NCI-H2196 treated with DMSO at 0.1 percent for 48 hours (cell line): Measurements from ENCODE around the gene MAD1L1.

ENCODE experiments used
- DNase-seq: peaks from one replicate; lab custom pipeline; 2025; ENCODE audit not compliant: unreplicated experiment; lab: John Stamatoyannopoulos, UW

MAD1L1 gene

DNA sequence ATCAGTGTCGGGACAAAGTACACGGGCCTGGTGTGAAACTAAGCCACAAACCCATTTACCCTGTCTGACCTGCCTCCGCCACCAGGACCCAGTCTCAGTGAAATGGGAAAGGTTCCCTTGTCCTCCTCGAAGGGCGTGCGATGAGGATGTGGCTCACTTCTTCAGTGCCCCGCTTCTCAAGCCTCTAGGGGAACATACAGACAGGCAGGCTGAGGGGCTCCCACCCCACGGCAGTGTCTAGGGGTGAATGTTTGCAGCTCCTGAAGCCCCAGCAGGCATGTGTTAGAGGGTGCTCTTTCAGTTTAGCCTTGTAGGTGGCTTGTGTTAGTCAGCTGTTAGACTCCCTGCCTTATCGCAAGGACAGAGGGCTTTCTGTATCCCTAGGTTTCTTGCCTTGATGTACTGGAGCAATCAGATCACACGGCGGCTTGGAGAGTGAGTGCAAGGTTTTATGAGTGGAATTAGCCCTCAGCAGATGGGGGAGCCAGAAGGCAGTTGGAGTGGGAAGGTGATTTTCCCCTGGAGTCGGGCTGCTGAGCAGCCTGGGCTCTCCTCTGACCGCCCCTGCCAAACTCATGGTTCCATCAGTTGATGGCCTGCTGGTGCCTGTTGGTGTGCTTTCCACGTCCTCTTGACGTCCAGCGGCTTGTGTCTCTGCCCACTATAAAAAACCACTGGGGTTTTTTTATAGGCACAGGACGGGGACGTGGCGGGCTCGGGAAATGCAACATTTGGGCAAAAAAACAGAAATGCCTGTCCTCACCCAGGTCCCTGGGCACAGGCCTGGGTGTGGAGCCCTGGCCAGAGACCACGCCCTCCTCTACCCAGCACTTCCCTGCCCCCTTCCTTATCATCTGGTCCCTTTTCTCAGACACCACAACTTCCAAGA lies 10.0 kb upstream of the MAD1L1 start:
- no peak for DNase-seq

DNA sequence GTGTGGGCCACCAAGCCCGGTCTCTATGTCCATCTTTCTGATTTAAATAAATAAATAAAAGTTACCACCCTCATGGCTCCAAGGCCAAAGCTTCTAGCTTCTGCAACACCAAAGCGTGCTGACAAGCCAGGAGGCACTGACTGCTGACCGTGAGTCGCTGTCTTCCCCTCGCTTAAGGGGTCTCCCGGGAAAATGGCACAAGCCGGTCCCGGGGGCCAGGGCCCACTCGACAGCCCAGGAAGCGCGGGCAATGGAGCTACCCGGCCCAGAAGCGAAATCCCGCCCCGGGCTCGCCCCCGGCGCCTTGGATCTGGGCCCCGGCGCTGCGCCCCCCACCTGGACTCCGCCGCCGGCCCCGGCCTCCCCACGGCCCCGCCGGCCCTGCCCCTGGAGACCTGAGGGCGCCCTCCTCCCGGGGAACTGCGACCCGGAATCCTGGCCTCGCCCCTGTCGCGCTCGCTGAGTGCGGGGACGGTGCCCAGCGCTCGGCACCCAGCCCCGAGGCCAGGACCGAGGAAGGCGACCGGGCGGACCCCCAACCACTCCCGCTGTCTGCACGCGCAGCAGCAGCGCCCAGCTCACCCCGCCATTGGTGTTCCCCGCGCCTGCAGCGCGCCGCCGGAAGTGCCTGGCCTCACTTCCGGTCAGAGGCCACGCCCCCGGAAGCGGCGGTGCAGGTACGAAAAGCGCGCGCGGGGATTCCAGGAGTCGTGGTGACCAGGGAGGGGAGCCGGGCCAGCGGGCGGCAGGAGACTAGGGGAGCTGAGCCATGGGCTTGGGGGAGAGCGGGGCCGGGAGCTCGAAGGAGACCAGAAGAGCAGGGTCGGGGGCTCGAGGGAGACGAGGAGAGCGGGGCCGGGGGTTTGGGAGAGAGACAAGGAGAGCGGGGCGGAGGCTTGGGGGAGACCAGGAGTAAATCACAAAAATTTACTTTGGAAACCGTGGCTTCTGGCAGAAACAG lies 9.1 kb upstream of the MAD1L1 start, which contains the start of the genes MRM2 and NUDT1:
Gene MRM2 (minus strand): TSS at position 626 of the 961 bp plus-strand sequence. CDS start 36 bp downstream, at position 590.
Gene NUDT1 (plus strand): TSS at position 647 of the 961 bp plus-strand sequence. CDS start 2,349 bp downstream, outside the sequence.
- DNase-seq: peak; percentile 74

DNA sequence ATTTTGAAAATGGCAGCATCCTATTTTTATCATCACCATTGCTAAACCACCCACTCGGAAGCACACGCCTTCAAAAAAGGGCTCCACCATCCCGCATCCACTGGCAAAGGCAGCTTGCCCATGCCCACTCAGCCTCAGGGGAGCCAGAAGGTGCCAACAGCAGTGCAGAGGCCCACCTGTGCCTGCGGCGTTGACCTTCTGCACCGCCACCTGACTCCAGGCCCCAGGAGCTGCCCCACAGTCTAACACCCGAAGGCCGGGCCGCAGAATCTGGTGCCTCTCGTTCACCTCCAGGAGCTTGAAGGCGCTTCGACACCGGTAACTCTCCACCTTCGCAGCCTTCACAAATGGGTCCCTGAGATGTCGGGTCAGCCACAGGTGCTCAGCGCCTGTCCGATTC lies 6.5 kb upstream of the MAD1L1 start:
- no peak for DNase-seq

DNA sequence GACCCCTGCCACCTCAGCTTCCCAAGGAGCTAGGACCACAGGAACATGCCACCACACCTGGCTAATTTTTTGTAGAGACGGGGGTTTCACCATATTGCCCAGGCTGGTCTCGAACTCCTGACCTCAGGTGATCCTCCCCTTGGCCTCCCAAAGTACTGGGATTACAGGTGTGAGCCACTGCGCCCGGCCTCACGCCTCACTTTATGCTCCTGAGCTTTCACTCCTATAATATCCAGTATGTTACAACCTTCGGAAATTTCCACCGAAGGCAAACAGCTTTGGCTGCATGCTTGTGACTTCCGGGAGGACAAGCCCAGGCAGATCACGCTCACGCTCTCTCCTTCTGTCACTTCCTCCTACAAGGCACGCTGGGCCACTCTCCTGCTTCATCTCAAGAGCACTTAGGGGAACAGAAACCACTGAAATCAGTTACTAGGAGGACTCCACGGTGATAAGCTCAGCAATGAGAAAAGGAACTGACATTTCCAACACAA lies 4.4 kb upstream of the MAD1L1 start:
- DNase-seq: no peak

DNA sequence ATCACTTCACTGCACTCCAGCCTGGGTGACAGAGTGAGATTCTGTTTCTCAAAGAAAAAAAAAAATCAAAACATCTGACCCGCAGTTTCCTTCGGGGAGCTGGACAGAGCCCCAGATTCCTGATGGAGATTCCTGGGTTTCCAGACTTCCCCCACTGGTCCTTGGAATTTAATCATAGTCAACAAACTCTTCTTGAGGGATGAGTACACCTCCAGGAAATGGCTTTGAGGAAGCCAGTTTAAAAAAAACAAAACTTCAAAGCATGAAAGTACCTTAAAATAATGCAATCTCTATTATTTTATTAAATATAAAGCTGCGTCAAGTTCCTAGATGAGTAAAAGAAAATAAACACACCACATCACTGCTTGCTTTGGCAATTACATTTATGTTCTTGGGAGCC lies 1.2 kb upstream of the MAD1L1 start:
- no peak for DNase-seq

DNA sequence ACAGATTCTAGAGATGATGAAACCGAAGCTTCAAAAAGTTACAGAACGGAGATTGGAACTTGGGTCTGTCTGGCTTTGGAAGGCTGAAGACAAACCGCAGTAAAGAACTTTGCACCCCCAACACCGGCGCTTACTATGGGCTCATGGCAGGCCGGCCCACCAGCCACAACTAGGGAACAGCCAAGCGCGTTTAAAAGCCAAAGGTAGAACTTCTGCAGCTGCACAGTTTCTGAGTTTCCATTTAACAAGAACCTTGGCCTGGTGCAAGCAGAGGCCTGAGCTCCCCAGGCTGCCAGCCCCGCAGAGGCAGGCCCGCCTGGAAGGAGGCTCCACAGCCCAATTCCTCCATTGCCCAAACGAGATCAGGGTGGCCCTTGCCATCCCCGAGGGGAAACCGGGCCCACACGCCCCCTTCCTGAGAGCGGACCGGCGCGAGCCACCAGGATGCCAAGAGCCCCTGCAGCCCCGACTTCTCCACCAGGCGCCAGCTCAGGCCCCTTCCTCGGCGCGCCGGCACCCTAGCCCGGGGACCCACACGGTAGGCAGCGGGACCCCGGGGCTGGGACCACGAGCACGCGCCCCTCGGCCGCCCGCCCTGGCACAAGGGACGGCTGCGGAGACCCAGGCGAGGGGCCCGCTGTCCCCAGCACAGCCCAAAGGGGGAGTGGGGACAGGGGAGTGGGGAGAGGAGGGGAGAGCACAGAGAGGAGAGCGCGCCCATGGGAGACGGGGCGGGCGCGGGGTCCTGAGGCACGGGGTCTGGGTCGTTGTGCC lies 566 bp downstream of the MAD1L1 start:
- no peak for DNase-seq

DNA sequence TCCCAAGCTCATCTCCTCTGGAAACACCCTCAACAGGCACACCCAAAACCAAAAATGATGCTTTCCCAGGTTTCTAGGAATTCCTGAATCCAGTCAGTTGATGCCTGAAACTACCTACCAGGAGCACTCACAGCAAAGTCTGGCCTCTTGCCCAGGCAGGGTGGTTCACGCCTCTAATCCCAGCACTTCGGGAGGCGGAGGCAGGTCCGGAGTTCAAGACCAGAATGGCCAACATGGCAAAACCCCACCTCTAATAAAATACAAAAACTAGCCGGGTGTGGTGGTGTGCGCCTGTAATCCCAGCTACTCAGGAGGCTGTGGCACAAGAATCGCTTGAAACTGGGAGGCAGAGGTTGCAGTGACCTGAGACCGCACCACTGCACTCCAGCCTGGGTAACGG lies 1.9 kb downstream of the MAD1L1 start:
- DNase-seq: no peak

DNA sequence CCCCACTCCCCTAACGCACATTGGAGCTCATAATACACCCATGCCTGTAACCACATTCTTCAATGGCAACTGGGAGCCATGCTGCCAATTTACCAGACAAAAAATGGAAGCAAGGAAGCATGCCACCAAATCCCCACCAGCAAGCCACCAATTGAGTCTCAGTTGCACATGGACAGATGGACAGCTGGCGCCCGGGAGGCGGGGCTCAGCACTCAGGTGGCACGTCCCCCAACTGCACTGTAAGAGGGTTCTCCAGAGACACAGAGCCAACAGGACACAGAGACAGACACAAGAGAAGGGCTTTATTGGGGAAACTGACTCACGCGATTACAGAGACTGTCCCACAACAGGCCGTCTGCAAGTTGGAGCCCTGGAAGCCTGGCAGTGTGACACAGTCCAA lies 2.5 kb downstream of the MAD1L1 start:
- no peak for DNase-seq

DNA sequence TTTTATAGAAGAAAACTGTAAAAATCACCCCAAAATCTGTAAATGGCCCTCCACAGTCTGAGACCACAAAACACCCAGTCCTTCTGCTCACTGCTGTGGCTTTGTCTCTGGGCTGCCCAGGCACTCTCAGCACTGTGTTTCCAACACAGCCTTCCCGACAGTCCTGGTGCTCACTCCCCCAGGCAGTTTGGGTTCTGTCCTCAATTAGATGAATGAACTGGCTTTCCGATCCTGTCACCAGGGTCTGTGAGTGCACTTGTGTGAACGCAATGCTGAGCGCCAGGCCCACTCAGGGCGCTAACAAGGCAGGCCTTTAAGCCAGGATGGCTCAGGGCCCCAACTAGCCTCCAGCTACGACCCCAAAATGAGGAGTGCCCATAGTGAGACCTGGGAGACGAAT lies 3.3 kb downstream of the MAD1L1 start:
- no peak for DNase-seq

DNA sequence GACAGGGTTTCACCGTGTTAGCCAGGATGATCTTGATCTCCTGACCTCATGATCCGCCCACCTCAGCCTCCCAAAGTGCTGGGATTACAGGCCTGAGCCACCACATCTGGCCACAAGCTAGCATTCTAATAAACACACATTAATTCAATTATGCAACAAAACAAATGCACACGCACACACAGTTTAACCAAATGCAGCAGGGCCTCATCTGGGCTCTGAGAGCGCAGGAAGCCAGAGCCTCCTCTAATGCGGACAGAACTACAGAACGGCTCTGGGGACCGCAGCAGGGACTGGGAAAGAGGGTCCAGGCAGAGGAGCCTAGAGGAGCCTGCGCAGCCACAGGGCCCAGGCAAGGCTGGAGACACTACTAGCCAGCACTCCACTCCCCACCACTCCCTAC lies 3.8 kb downstream of the MAD1L1 start:
- no peak for DNase-seq

DNA sequence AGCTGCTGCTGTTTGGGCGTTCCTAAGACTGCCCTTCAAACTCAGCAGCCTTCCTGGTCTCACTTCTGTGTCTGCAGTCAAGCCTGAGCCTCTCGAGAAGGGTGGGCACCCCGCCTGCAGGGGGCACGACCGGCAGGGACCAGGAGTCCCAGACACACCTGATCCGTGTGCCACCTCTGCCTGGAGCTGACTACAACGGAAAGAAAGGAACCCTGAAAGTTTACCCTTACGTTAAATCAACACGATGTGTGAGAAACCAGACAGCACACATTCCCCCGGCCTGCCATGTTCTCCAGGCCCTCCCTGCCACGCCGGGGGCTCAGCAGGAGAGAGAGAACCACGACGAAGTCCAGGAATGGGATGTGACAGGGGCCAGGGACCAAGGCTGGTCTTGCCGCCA lies 5.0 kb downstream of the MAD1L1 start:
- DNase-seq: no peak

DNA sequence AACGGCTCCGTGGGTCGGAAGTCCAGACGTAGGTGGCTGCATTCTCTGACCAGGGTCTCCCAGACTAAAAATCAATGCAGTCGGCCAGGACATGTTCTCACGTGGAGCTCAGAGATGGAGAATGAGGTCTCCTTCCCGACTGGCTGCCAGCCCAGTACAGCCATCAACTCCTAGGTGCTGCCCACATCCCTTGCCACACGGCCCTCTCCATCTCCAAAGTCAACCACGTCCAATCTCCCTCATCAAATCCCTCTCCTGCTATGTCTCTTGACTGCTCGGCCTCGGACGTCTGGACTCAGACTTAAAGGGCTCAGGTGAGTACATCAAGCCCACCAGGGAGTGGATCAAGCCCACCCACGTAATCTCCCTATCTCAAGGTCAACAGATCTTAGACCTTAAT lies 6.9 kb downstream of the MAD1L1 start:
- no peak for DNase-seq

DNA sequence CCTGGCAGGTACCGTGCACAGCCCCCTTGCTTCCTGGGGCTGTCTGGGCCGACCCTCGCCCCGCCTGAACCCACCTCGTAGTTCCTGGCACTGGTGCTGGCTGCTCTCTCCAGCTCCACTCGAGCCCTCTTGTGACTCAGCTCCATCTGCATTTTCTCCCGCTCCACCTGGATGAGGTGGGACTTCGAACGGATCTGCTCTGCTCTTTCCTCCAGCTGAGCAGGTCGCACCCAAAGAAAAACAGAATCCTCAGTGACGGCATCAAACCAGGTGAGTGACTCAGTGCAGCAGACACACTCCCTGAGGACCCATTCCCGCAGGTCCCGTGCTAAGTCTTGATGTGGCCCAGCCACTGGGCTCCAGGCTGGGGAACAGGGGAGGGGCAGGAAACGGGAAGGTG lies 7.4 kb downstream of the MAD1L1 start:
- DNase-seq: no peak

DNA sequence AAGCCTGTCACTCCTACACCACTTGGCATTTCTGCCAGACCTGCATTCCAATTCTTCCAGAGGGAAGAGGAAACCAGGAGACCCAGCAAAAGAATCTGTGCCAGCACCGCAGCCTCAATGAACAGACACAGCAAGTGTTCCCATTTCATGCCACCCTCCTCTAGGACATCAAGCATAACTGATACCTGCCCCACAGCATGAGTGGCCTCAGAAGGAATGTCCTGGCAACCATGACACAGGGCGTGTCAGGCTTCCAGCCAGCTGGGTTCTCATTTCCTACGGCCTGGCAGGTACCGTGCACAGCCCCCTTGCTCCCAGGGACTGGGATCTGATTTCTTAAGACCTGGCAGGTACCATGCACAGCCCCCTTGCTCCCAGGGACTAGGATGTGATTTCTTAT lies 7.8 kb downstream of the MAD1L1 start:
- no peak for DNase-seq

DNA sequence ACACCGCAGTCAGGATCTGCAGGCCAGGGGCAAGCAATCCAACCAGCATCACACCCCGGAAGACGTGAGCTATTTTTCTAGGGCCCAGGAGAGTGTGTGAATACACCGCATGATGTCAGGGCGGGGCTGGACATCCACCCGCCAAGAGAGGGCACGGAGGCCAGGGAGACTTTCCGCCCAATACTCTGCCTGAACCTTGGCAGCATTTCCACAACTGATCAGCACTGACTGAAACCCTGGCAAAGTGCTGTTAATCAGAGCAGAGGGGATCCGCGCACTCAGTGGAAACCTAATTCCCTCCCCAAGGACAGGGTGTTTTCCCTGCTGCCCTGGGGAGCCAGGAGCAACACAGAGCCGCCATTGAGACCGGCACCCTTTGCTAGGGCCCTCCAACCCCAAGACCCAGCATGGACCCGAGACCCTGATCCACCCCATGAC lies 8.2 kb downstream of the MAD1L1 start:
- DNase-seq: no peak

DNA sequence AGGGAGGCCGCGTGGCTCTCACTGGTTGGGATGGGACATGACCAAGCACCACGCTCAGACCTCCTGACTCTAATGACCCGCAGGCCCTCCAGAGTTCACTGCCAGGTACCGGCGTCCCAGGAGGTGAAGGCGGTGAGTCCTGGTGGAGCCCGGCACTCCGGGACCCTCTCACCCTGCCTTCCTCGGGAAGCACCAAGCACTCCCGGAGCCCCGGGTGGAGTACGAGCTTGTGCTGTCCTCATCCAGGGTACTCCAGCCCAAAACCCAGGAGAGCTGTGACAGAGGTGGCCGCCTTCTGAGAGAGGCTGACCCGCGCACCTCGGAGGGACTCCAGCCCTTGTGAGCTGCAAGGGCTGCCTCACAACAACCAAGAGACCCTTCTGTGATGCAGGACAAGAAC lies 9.4 kb downstream of the MAD1L1 start:
- DNase-seq: no peak

DNA sequence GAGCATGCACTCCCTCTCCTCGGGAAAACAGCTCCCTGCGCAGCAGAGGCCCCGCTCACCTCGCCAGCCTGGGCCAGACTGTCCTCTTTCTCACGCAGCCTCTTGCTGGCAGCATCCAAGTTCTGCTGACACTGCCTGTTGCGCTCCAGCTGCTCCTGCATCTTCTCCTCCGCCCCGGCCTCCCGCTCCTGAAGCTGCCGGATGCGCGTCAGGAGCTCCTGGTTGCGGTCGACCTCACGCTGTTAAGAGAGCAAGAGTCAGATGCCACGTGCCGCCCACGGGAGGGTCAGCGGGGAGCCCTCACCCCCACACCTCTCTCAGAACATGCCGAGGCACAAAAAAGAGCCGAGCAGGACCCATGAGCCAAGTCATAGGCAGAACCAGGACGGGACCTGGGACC lies 10.2 kb downstream of the MAD1L1 start:
- no peak for DNase-seq

DNA sequence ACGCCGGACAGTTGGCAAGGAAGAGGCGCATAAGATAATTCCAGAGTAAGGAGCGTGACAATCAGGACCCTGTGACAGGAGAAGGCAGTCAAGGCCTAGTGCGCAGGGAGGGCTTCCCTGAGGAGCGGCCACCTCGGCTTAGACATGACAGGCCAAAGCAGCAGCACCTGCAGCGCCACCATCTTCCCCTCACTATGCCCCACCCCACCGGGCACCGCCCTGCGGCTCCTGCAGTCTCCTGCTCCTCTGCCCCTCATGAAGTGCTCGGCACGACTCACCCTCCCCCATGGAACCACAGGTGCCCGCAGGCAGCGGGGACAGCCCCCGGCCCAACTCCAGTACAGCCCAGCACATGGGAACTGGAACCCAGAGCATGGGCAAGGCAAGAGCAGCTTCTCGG lies 11.8 kb downstream of the MAD1L1 start:
- no peak for DNase-seq

DNA sequence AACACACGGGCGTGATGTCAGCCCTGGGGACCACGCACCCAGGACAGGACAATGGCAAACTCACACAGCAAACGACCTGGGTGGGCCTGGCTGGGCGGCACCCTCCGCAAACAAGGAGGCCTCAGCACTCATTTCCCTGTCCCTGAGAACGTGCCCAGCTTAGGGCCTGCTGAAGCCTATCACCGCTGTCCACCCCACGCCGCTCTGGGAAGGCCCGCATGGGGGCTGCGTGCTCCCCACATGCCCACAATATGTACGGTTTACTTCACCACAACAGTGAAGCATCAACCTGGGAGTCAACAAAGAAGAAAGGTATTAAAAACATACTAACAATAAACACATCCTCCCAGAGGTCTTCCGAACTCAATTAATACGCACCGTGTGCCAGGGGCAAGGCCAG lies 12.2 kb downstream of the MAD1L1 start:
- DNase-seq: no peak

DNA sequence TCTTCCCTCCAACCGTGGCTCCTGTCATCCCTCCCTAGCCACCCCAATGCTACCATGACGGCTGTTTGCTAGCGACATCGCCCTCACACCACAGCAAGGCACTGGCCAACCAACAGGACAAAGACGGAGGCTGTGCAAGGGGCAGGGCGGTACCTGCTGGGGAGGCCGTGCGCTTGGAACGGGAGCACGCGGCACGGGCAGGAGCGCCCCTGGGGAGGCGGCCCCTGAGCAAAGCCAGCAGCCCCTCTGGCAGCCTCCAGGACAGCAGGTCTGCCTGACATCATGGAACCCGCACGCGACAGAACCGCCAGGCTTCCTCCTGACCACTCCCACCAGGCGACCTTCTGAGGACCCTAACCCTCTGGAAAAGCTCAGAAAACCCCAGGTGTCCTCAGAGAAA lies 12.7 kb downstream of the MAD1L1 start:
- DNase-seq: no peak

DNA sequence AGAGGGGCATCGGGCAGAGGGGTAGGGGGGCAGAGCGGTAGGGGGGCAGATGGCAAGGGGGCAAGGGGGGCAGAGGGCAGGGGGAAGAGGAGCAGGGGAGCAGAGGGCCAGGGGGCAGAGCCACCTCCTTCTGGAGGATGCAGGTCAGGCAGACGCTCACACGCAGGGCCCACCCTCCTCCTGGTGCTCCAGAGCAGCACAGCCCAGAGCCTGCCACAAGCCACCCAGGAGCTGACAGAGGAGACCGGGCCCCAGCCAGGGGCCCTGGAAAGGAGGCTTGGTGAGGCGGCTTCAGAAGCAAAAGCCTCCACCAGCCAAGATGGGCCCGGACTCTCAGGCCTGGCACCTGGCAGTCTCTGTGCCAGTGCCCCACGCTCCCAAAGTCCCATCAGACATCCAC lies 13.1 kb downstream of the MAD1L1 start:
- DNase-seq: no peak
